Caco-2 (cell line): ENCODE measurements around the gene FPGS. TPM values are rescaled to one million over a fixed set of nuclear protein-coding genes. Genes with fewer than 3 reads are reported as not detected.

ENCODE experiments used
- BruUV-seq: library from RNA; stranded (reverse); fragments of 400-500 nt; replicated peaks from 2 replicates; lab custom pipeline; 2021; lab: Mats Ljungman, UMichigan
- CTCF ChIA-PET: fragments of 300-600 bp; sonication (Branson Sonifier 250); formaldehyde crosslinking; loops from one replicate; lab custom pipeline; 2022; ENCODE audit warnings: antibody characterized with exemption; lab: Charles Lee
- POLR2A ChIA-PET: fragments of 300-600 bp; sonication (Branson Sonifier 250); formaldehyde crosslinking; loops from one replicate; lab custom pipeline; 2022; ENCODE audit warnings: antibody characterized with exemption; lab: Charles Lee
- DNase-seq, 2 experiments: peaks; one replicate each; pipeline versions ENCODE4 v3.0.0 to v3.0.0-alpha.2; 2020 to 2022
- H3K27me3 ChIP-seq: replicated peaks from 2 replicates; pipeline ENCODE4 v1.6.0; 2011; ENCODE audit warnings: low read length; ENCODE audit not compliant: control insufficient read depth, insufficient read depth
- H3K36me3 ChIP-seq: 2 replicates; pipeline ENCODE4 v1.5.1; 2011; ENCODE audit warnings: low read length; ENCODE audit not compliant: control insufficient read depth, insufficient read depth
- H3K4me1 ChIP-seq: fragments of 250-450 bp; sonication (Bioruptor Pico); 2 replicates; pipeline ENCODE4 v1.5.1; 2020; ENCODE audit warnings: mild to moderate bottlenecking
- H3K4me3 ChIP-seq: 2 replicates; pipeline ENCODE4 v1.5.1; 2011; ENCODE audit warnings: low read depth, mild to moderate bottlenecking, control low read depth, low read length
- H3K9me3 ChIP-seq: fragments of 250-450 bp; sonication (Bioruptor Pico); 2 replicates; pipeline ENCODE4 v1.5.1; 2020; ENCODE audit warnings: mild to moderate bottlenecking, moderate library complexity
- H3K27ac Mint-ChIP-seq: one replicate; pipeline ENCODE4 v1.8.0; 2022; ENCODE audit warnings: mixed read lengths; ENCODE audit not compliant: unreplicated experiment
- H3K27me3 Mint-ChIP-seq: one replicate; pipeline ENCODE4 v1.8.0; 2022; ENCODE audit warnings: mixed read lengths; ENCODE audit not compliant: insufficient read depth, unreplicated experiment
- H3K36me3 Mint-ChIP-seq: one replicate; pipeline ENCODE4 v1.8.0; 2022; ENCODE audit warnings: mild to moderate bottlenecking, mixed read lengths; ENCODE audit not compliant: insufficient read depth, unreplicated experiment
- H3K4me1 Mint-ChIP-seq: one replicate; pipeline ENCODE4 v1.8.0; 2022; ENCODE audit warnings: low read depth, mixed read lengths; ENCODE audit not compliant: unreplicated experiment
- H3K4me3 Mint-ChIP-seq: one replicate; pipeline ENCODE4 v1.8.0; 2022; ENCODE audit warnings: mild to moderate bottlenecking, moderate library complexity, mixed read lengths; ENCODE audit not compliant: unreplicated experiment
- H3K9me3 Mint-ChIP-seq: one replicate; pipeline ENCODE4 v1.8.0; 2022; ENCODE audit warnings: mixed read lengths; ENCODE audit not compliant: unreplicated experiment
- intact Hi-C: fragments of 100-400 bp; cut with micrococcal nuclease; formaldehyde crosslinking; loops from one replicate; pipeline ENCODE4 v1.10.0; 2022; ENCODE audit not compliant: unreplicated experiment
- total RNA-seq: library from RNA; stranded (reverse); gene quantifications from 2 replicates; pipeline ENCODE4 v1.2.3, GENCODE V29; 2022
- TF ChIP-seq, protein P1 (sequence below), 2 experiments: fragments of 200-600 bp in 1 of 2; IDR thresholded peaks; 1 replicate in 1 of 2; 2 replicates in 1 of 2; pipeline versions ENCODE4 v1.5.1 to v1.8.0; 2011 to 2022; ENCODE audit warnings: antibody characterized with exemption in 1 of 2, control low read depth in 1 of 2, inconsistent platforms in 1 of 2, low read depth in 1 of 2, low read length in 1 of 2, mild to moderate bottlenecking in 1 of 2, moderate library complexity in 1 of 2; ENCODE audit not compliant: insufficient read depth in 1 of 2, severe bottlenecking in 1 of 2, unreplicated experiment in 1 of 2

FPGS gene
- total RNA-seq, 1 experiment from 2014 or later: 54.4 TPM

GRCh38 chr9:127828262-127829031, 25.8 kb downstream of the FPGS start:
- DNase-seq: peak; percentile 76 to 82
- no peaks in the 10 kb centered on the region for H3K9me3 ChIP-seq
- Mint-ChIP-seq H3K36me3 (peaks cover 10% of the 10 kb centered on the region), H3K27me3 (no peaks in the 10 kb centered on the region), H3K9me3 (no peaks in the 10 kb centered on the region), H3K4me1 (peaks cover 10% of the 10 kb centered on the region), H3K4me3 (peak overlapping the region; percentile 63), H3K27ac (peak overlapping the region; percentile 9)
- POLR2A ChIA-PET: no interaction called here
- TF ChIP-seq, protein P1, sequence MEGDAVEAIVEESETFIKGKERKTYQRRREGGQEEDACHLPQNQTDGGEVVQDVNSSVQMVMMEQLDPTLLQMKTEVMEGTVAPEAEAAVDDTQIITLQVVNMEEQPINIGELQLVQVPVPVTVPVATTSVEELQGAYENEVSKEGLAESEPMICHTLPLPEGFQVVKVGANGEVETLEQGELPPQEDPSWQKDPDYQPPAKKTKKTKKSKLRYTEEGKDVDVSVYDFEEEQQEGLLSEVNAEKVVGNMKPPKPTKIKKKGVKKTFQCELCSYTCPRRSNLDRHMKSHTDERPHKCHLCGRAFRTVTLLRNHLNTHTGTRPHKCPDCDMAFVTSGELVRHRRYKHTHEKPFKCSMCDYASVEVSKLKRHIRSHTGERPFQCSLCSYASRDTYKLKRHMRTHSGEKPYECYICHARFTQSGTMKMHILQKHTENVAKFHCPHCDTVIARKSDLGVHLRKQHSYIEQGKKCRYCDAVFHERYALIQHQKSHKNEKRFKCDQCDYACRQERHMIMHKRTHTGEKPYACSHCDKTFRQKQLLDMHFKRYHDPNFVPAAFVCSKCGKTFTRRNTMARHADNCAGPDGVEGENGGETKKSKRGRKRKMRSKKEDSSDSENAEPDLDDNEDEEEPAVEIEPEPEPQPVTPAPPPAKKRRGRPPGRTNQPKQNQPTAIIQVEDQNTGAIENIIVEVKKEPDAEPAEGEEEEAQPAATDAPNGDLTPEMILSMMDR (IDR thresholded peaks at IDR 0.05; ENCODE audit: insufficient read depth in 1 of 2, low read depth in 1 of 2, low read length in 1 of 2, severe bottlenecking in 1 of 2, unreplicated experiment in 1 of 2): no peak
- CTCF ChIA-PET: no interaction called here
- intact Hi-C loops: no loop called here
- H3K4me3 ChIP-seq: peak overlapping the region; percentile 30
- BruUV-seq: no TSS peak
- no peaks in the 10 kb centered on the region for H3K4me1 ChIP-seq
- no peaks in the 10 kb centered on the region for H3K27me3 ChIP-seq
- no peaks in the 10 kb centered on the region for H3K36me3 ChIP-seq

- CTCF ChIA-PET: no interaction called here
- Mint-ChIP-seq H3K27me3 (no peaks in the 10 kb centered on the region), H3K9me3 (no peaks in the 10 kb centered on the region)
Observed at GRCh38 chr9:127829205-127829906, 26.7 kb downstream of the FPGS start.

GRCh38 chr9:127832248-127832647, 29.6 kb downstream of the FPGS start:
- H3K4me3 ChIP-seq: no peak overlapping the region

More at GRCh38 chr9:127829205-127829906, 26.7 kb downstream of the FPGS start:
- H3K27me3 ChIP-seq: no peaks in the 10 kb centered on the region
- H3K4me1 ChIP-seq: no peaks in the 10 kb centered on the region
- H3K4me3 ChIP-seq: no peak overlapping the region
- no peak for DNase-seq
- peak overlapping the region; percentile 9 for H3K27ac Mint-ChIP-seq
- peak overlapping the region; percentile 63 for H3K4me3 Mint-ChIP-seq
- TF ChIP-seq, protein P1 (IDR thresholded peaks at IDR 0.05; ENCODE audit: insufficient read depth in 1 of 2, low read depth in 1 of 2, low read length in 1 of 2, severe bottlenecking in 1 of 2, unreplicated experiment in 1 of 2): no peak
- H3K36me3 Mint-ChIP-seq: peaks cover 10% of the 10 kb centered on the region
- intact Hi-C loops: no loop called here
- BruUV-seq: no TSS peak
- H3K36me3 ChIP-seq: no peaks in the 10 kb centered on the region
- H3K4me1 Mint-ChIP-seq: peaks cover 10% of the 10 kb centered on the region
- POLR2A ChIA-PET: no interaction called here
- no peaks in the 10 kb centered on the region for H3K9me3 ChIP-seq

More at GRCh38 chr9:127832248-127832647, 29.6 kb downstream of the FPGS start:
- TF ChIP-seq, protein P1 (IDR thresholded peaks at IDR 0.05; ENCODE audit: insufficient read depth in 1 of 2, low read depth in 1 of 2, low read length in 1 of 2, severe bottlenecking in 1 of 2, unreplicated experiment in 1 of 2): no peak
- BruUV-seq: no TSS peak
- no peaks in the 10 kb centered on the region for H3K36me3 ChIP-seq
- POLR2A ChIA-PET: no interaction called here
- no peaks in the 10 kb centered on the region for H3K4me1 ChIP-seq
- CTCF ChIA-PET: interaction anchor here (0.6 kb wide), 2 partner anchors 65 to 86 kb away, joined by 4 to 6 read pairs; no protein-coding TSS in a partner anchor
- H3K27me3 Mint-ChIP-seq: no peaks in the 10 kb centered on the region
- no peaks in the 10 kb centered on the region for H3K9me3 Mint-ChIP-seq
- intact Hi-C loops: no loop called here
- H3K36me3 Mint-ChIP-seq: peaks cover 10% of the 10 kb centered on the region
- no peak for DNase-seq
- H3K4me1 Mint-ChIP-seq: peaks cover 10% of the 10 kb centered on the region
- H3K9me3 ChIP-seq: no peaks in the 10 kb centered on the region
- no peak overlapping the region for H3K4me3 Mint-ChIP-seq
- no peak overlapping the region for H3K27ac Mint-ChIP-seq
- H3K27me3 ChIP-seq: no peaks in the 10 kb centered on the region
